GM13976 (cell line): ENCODE data around the gene NANS.
A peak's percentile ranks its signal among the peaks of the same experiment; 100 is the strongest.
"Not testable (repeated sequence)": the region's sequence is repeated elsewhere in the genome, so short reads cannot be mapped to it uniquely, and the experiment has no call there.

ENCODE experiments used
- DNase-seq: peaks from one replicate; pipeline ENCODE4 v3.0.0; 2012; ENCODE audit warnings: low spot score
- CTCF ChIP-seq: IDR thresholded peaks from 2 replicates; pipeline ENCODE4 v1.5.1; 2012; ENCODE audit warnings: borderline replicate concordance, mild to moderate bottlenecking; ENCODE audit not compliant: insufficient read depth; ENCODE audit errors: extremely low read depth, missing control alignments, control extremely low read depth
- in situ Hi-C: fragments of 300-500 bp; cut with MboI; formaldehyde crosslinking; loops from one replicate; pipeline ENCODE4 v1.12.0; 2022; ENCODE audit warnings: low sequenced_read_pairs, mixed read lengths, inconsistent platforms; ENCODE audit not compliant: unreplicated experiment

Gene NANS

GRCh38 chr9:98087420-98088354, 31.2 kb downstream of the NANS start:
- no peak for TF ChIP-seq CTCF
- in situ Hi-C loops = no loop called here
- DNase-seq = peak; percentile 67

- DNase-seq, in situ Hi-C loops: not testable (repeated sequence)
Measured at GRCh38 chr9:98090674-98091073, 34.1 kb downstream of the NANS start.

DNA sequence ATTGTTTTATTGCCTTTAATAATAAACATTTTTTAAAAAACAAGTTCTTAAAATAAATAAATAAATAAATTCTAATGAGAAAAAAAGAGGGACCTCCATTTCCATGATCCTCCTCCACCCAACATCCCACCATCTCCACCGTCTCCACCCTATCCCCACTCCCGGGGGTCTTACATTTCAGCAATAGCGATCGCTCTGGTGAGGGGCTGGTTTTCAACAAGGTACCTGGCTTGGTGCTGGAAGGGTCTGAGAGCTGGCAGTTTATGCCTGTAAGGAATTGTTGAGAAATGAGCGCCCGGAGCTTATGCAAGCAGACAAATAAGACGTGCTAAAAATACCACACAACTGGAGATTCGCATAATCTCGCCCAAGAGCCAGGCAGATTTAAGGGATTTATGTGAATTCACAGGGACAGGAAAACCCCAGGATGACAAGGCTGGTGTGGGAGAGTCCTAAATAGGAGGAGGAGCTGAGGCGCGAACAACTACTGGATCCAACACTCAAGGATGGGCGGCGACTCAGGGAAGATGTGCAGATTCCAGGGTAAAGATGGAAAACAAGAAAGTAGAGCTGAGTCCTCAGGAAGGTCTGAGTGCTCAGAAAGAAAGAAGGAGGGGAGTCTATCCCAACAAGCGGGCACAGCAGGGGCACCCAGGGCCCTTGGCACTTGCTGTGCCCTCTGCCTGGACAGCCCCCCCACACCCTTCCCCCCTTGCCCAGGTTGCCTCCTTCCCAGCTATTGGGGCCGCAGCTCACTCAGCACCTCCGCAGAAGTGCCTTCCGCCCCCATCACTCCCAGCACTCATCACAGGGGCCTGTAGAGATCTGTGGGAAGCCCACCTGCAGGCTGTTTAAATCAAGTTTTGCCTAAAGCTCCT, 35.4 kb downstream of the NANS start:
- TF ChIP-seq CTCF = no peak
- DNase-seq = no peak
- in situ Hi-C loops = no loop called here

DNA sequence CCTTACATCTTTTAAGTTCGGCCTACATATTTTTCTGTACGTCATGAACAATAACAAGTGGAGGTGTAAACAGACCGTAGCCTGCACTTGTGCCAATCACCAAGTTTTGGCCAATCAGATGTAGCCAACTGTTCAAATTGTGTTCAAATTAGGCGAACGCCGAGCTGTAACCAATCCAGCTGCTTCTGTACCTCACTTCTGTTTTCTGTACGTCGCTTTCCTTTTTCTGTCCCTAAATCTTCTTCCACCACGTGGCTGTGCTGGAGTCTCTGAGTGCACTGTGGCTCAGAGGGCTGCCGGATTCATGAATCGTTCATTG, 36.0 kb downstream of the NANS start:
- in situ Hi-C loops = no loop called here
- no peak for DNase-seq
- TF ChIP-seq CTCF = no peak

DNA sequence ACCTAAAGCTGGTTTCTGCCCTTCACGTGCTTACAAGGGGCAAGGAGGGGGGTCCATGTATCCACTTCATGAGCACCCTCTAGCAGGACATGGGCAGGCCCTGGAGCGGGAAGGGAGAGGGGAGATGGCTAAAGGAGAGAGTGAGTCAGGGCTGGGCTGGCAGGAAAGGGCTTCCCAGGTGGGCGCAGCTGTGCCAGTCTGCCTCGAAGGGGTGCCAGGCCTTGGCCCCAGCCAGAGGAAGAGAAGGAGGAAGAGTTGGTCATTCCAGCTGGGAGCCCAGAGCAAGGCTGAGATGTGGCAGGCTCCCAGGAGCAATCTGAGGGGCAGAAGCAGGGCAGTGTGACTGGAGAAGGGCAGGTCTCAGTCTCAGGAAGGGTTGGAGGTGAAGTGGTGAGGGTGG, 37.8 kb downstream of the NANS start:
- in situ Hi-C loops = no loop called here
- TF ChIP-seq CTCF = no peak

GRCh38 chr9:98094851-98095250, 38.3 kb downstream of the NANS start:
- no peak for DNase-seq
- TF ChIP-seq CTCF = no peak
- in situ Hi-C loops = no loop called here

More for the DNA sequence above, 37.8 kb downstream of the NANS start:
- DNase-seq = no peak

- TF ChIP-seq CTCF = no peak
- DNase-seq = no peak
- in situ Hi-C loops = no loop called here
Measured at GRCh38 chr9:98095401-98095800, 38.9 kb downstream of the NANS start.
